DOHH2 (cell line): ENCODE data around the gene KCNIP3.

ENCODE experiments used
- H3F3A ChIP-seq: fragments of 200-600 bp; sonication (generic), shearing (Covaris generic); 2 replicates; pipeline ENCODE4 v1.6.0; 2016; ENCODE audit warnings: antibody characterized with exemption, mild to moderate bottlenecking; ENCODE audit not compliant: control insufficient read depth, insufficient read depth
- H3K27ac ChIP-seq: fragments of 200-600 bp; sonication (generic); 2 replicates; pipeline ENCODE4 v1.5.1; 2014; ENCODE audit warnings: low read depth, mild to moderate bottlenecking, low read length, moderate library complexity
- H3K27me3 ChIP-seq: fragments of 200-600 bp; sonication (generic); 2 replicates; pipeline ENCODE4 v1.6.1; 2014; ENCODE audit warnings: mild to moderate bottlenecking, low read length, mixed read lengths; ENCODE audit not compliant: control insufficient read depth
- H3K36me3 ChIP-seq: fragments of 200-600 bp; sonication (generic); 2 replicates; pipeline ENCODE4 v1.6.1; 2014; ENCODE audit warnings: mild to moderate bottlenecking, low read length, moderate library complexity, mixed read lengths; ENCODE audit not compliant: control insufficient read depth
- H3K4me1 ChIP-seq: fragments of 200-600 bp; sonication (generic); 2 replicates; pipeline ENCODE4 v1.6.1; 2014; ENCODE audit warnings: mild to moderate bottlenecking, low read length, mixed read lengths; ENCODE audit not compliant: control insufficient read depth
- H3K4me2 ChIP-seq: fragments of 200-600 bp; sonication (generic); 2 replicates; pipeline ENCODE4 v1.6.0; 2014; ENCODE audit warnings: mild to moderate bottlenecking, low read length, moderate library complexity
- H3K4me3 ChIP-seq: fragments of 200-600 bp; sonication (generic); 2 replicates; pipeline ENCODE4 v1.5.1; 2014; ENCODE audit warnings: mild to moderate bottlenecking, low read length, mixed read lengths
- H3K79me2 ChIP-seq: fragments of 200-600 bp; sonication (generic); 2 replicates; pipeline ENCODE4 v1.6.1; 2014; ENCODE audit warnings: mild to moderate bottlenecking, low read length, mixed read lengths; ENCODE audit not compliant: control insufficient read depth
- H3K9me2 ChIP-seq: fragments of 200-600 bp; sonication (generic); replicated peaks from 2 replicates; pipeline ENCODE4 v1.6.1; 2014; ENCODE audit warnings: mild to moderate bottlenecking, low read length, mixed read lengths; ENCODE audit not compliant: control insufficient read depth
- H3K9me3 ChIP-seq: fragments of 200-600 bp; sonication (generic); 2 replicates; pipeline ENCODE4 v1.6.1; 2014; ENCODE audit warnings: antibody characterized with exemption, low read length, mixed read lengths; ENCODE audit not compliant: control insufficient read depth, insufficient read depth
- H4K20me1 ChIP-seq: fragments of 200-600 bp; sonication (generic); 2 replicates; pipeline ENCODE4 v1.6.0; 2014; ENCODE audit warnings: low read depth, mild to moderate bottlenecking, antibody characterized with exemption, low read length, moderate library complexity; ENCODE audit not compliant: control insufficient read depth, insufficient read depth
- CTCF ChIP-seq: fragments of 200-600 bp; sonication (generic); IDR thresholded peaks from one replicate; pipeline ENCODE4 v1.5.1; 2014; ENCODE audit warnings: antibody characterized with exemption, mild to moderate bottlenecking, low read depth, low read length; ENCODE audit not compliant: poor library complexity, severe bottlenecking
- EZH2phosphoT487 ChIP-seq: fragments of 200-600 bp; sonication (generic); IDR thresholded peaks from 2 replicates; pipeline ENCODE4 v1.6.1; 2017; ENCODE audit warnings: borderline replicate concordance, mild to moderate bottlenecking, antibody characterized with exemption, low read length, moderate library complexity, mixed read lengths

Gene KCNIP3

GRCh38 chr2:95320344-95320712 lies 23.2 kb downstream of the KCNIP3 start:
- Histone ChIP-seq H3F3A (no peaks in the 10 kb centered on the region), H3K4me2 (no peak overlapping the region), H3K4me3 (no peak overlapping the region), H3K4me1 (no peaks in the 10 kb centered on the region), H3K9me2 (no peaks in the 10 kb centered on the region), H3K9me3 (no peaks in the 10 kb centered on the region), H3K27me3 (no peaks in the 10 kb centered on the region), H3K36me3 (no peaks in the 10 kb centered on the region), H4K20me1 (no peaks in the 10 kb centered on the region), H3K27ac (no peak overlapping the region), H3K79me2 (no peaks in the 10 kb centered on the region)
- TF ChIP-seq CTCF, result no peak
- TF ChIP-seq EZH2phosphoT487, result no peak

GRCh38 chr2:95320986-95321767 lies 24.0 kb downstream of the KCNIP3 start:
- no peaks in the 10 kb centered on the region for H3K79me2 ChIP-seq
- H3K4me2 ChIP-seq, result no peak overlapping the region
- no peak overlapping the region for H3K4me3 ChIP-seq
- TF ChIP-seq CTCF, result no peak
- no peak for TF ChIP-seq EZH2phosphoT487
- H3K9me3 ChIP-seq, result no peaks in the 10 kb centered on the region
- H3K36me3 ChIP-seq, result no peaks in the 10 kb centered on the region
- no peaks in the 10 kb centered on the region for H3F3A ChIP-seq
- no peak overlapping the region for H3K27ac ChIP-seq
- H3K9me2 ChIP-seq, result no peaks in the 10 kb centered on the region
- no peaks in the 10 kb centered on the region for H3K4me1 ChIP-seq
- no peaks in the 10 kb centered on the region for H4K20me1 ChIP-seq
- no peaks in the 10 kb centered on the region for H3K27me3 ChIP-seq

- Histone ChIP-seq H3K4me2 (no peak overlapping the region), H3K4me1 (no peaks in the 10 kb centered on the region), H3K79me2 (no peaks in the 10 kb centered on the region), H3K9me3 (no peaks in the 10 kb centered on the region), H3K27ac (no peak overlapping the region), H3K27me3 (no peaks in the 10 kb centered on the region), H3K36me3 (no peaks in the 10 kb centered on the region), H3F3A (no peaks in the 10 kb centered on the region), H3K4me3 (no peak overlapping the region), H3K9me2 (no peaks in the 10 kb centered on the region), H4K20me1 (no peaks in the 10 kb centered on the region)
- no peak for TF ChIP-seq EZH2phosphoT487
- TF ChIP-seq CTCF, result peak; percentile 59
These were observed 26.4 kb downstream of the KCNIP3 start for GRCh38 chr2:95323347-95324155.
